T-helper 17 cell (primary cell): ENCODE results near the gene LRP3. TPM values are rescaled to one million over a fixed set of nuclear protein-coding genes. Genes with fewer than 3 reads are reported as not detected.
"Not testable (repeated sequence)": the region's sequence is repeated elsewhere in the genome, so short reads cannot be mapped to it uniquely, and the experiment has no call there.

Source experiments
- ATAC-seq: fragments of 150-1000 bp; cut with Tn5 transposase; 2 replicates; pipeline ENCODE4 v1.10.0; 2021; ENCODE audit warnings: mild to moderate bottlenecking, moderate library complexity
- DNase-seq, 3 donors: peaks; one replicate each; pipeline versions ENCODE4 v3.0.0 to v3.0.0-alpha.2; 2020 to 2021
- H3K9me3 ChIP-seq: one replicate; pipeline ENCODE4 v1.7.0; 2013; ENCODE audit warnings: low read length, mild to moderate bottlenecking; ENCODE audit not compliant: control insufficient read depth, poor library complexity, severe bottlenecking
- H3K27ac Mint-ChIP-seq: one replicate; pipeline ENCODE4 v1.8.0; 2022; ENCODE audit warnings: mild to moderate bottlenecking, moderate library complexity, mixed read lengths
- H3K27me3 Mint-ChIP-seq: one replicate; pipeline ENCODE4 v1.8.0; 2022; ENCODE audit warnings: mixed read lengths
- H3K36me3 Mint-ChIP-seq: one replicate; pipeline ENCODE4 v1.8.0; 2022; ENCODE audit warnings: low read depth, mixed read lengths
- H3K4me1 Mint-ChIP-seq: one replicate; pipeline ENCODE4 v1.8.0; 2022; ENCODE audit warnings: mild to moderate bottlenecking, mixed read lengths
- H3K4me3 Mint-ChIP-seq: one replicate; pipeline ENCODE4 v1.8.0; 2022; ENCODE audit warnings: mild to moderate bottlenecking, moderate library complexity, mixed read lengths
- total RNA-seq, 4 donors: library from RNA in 2 of 4; stranded (reverse) in 2 of 4; gene quantifications; one replicate each; pipeline ENCODE4 v1.2.3 and lab custom pipeline; 2022 to 2026

The LRP3 gene
- total RNA-seq, 2 donors from 2014 or later = 0.52 TPM; not detected in 1

GRCh38 chr19:33208371-33208895 lies 14.3 kb downstream of the LRP3 start:
- ATAC-seq = no peak
- no peaks in the 10 kb centered on the region for H3K36me3 Mint-ChIP-seq
- no peaks in the 10 kb centered on the region for H3K9me3 ChIP-seq
- no peak for DNase-seq
- H3K4me3 Mint-ChIP-seq = no peak overlapping the region
- no peaks in the 10 kb centered on the region for H3K4me1 Mint-ChIP-seq
- H3K27ac Mint-ChIP-seq = no peak overlapping the region
- no peaks in the 10 kb centered on the region for H3K27me3 Mint-ChIP-seq

- no peak for DNase-seq
- Mint-ChIP-seq H3K4me1 (no peaks in the 10 kb centered on the region), H3K27ac (no peak overlapping the region), H3K36me3 (no peaks in the 10 kb centered on the region), H3K4me3 (no peak overlapping the region), H3K27me3 (peaks cover 4% of the 10 kb centered on the region)
- no peaks in the 10 kb centered on the region for H3K9me3 ChIP-seq
- ATAC-seq = no peak
These were observed 15.0 kb downstream of the LRP3 start for GRCh38 chr19:33208904-33209849.

GRCh38 chr19:33209850-33210230 lies 15.7 kb downstream of the LRP3 start:
- not testable (repeated sequence) for ATAC-seq, H3K4me3 Mint-ChIP-seq, H3K4me1 Mint-ChIP-seq, H3K27ac Mint-ChIP-seq, H3K36me3 Mint-ChIP-seq, DNase-seq, H3K27me3 Mint-ChIP-seq, H3K9me3 ChIP-seq

- Mint-ChIP-seq H3K4me1 (no peaks in the 10 kb centered on the region), H3K27ac (no peak overlapping the region), H3K27me3 (peaks cover 10% of the 10 kb centered on the region), H3K4me3 (no peak overlapping the region), H3K36me3 (no peaks in the 10 kb centered on the region)
- DNase-seq (no peak), ATAC-seq (no peak)
- H3K9me3 ChIP-seq = no peaks in the 10 kb centered on the region
These were observed 16.3 kb downstream of the LRP3 start for GRCh38 chr19:33210266-33210940.

- DNase-seq = no peak
- no peaks in the 10 kb centered on the region for H3K36me3 Mint-ChIP-seq
These were observed 17.8 kb downstream of the LRP3 start for GRCh38 chr19:33211794-33212435.

GRCh38 chr19:33212436-33213172 lies 18.5 kb downstream of the LRP3 start:
- Mint-ChIP-seq H3K27me3 (peaks cover 10% of the 10 kb centered on the region), H3K4me3 (no peak overlapping the region), H3K36me3 (no peaks in the 10 kb centered on the region), H3K4me1 (peaks cover 2% of the 10 kb centered on the region), H3K27ac (no peak overlapping the region)
- ATAC-seq (no peak), DNase-seq (no peak)
- H3K9me3 ChIP-seq = no peaks in the 10 kb centered on the region

More at GRCh38 chr19:33211794-33212435, 17.8 kb downstream of the LRP3 start:
- ATAC-seq = no peak
- Mint-ChIP-seq H3K4me1 (peaks cover 2% of the 10 kb centered on the region), H3K4me3 (no peak overlapping the region), H3K27ac (no peak overlapping the region), H3K27me3 (peaks cover 10% of the 10 kb centered on the region)
- H3K9me3 ChIP-seq = no peaks in the 10 kb centered on the region

- H3K27me3 Mint-ChIP-seq = peaks cover 10% of the 10 kb centered on the region
- H3K4me1 Mint-ChIP-seq = peaks cover 2% of the 10 kb centered on the region
- no peak for DNase-seq
- no peaks in the 10 kb centered on the region for H3K9me3 ChIP-seq
- no peak overlapping the region for H3K27ac Mint-ChIP-seq
- no peak for ATAC-seq
- H3K36me3 Mint-ChIP-seq = no peaks in the 10 kb centered on the region
- no peak overlapping the region for H3K4me3 Mint-ChIP-seq
These were observed 20.5 kb downstream of the LRP3 start for GRCh38 chr19:33214596-33214995.

GRCh38 chr19:33215438-33216197 lies 21.5 kb downstream of the LRP3 start:
- ATAC-seq (no peak), DNase-seq (no peak)
- no peaks in the 10 kb centered on the region for H3K36me3 Mint-ChIP-seq
- peaks cover 6% of the 10 kb centered on the region for H3K4me1 Mint-ChIP-seq
- H3K9me3 ChIP-seq = no peaks in the 10 kb centered on the region
- H3K27ac Mint-ChIP-seq = no peak overlapping the region
- H3K4me3 Mint-ChIP-seq = no peak overlapping the region
- peaks cover 18% of the 10 kb centered on the region for H3K27me3 Mint-ChIP-seq

- no peaks in the 10 kb centered on the region for H3K9me3 ChIP-seq
- DNase-seq (no peak), ATAC-seq (no peak)
- H3K4me3 Mint-ChIP-seq = no peak overlapping the region
- H3K27ac Mint-ChIP-seq = no peak overlapping the region
- H3K4me1 Mint-ChIP-seq = peaks cover 6% of the 10 kb centered on the region
- peaks cover 25% of the 10 kb centered on the region for H3K27me3 Mint-ChIP-seq
- H3K36me3 Mint-ChIP-seq = no peaks in the 10 kb centered on the region
These were observed 22.2 kb downstream of the LRP3 start for GRCh38 chr19:33216198-33216830.

- DNase-seq (no peak), ATAC-seq (no peak)
- Mint-ChIP-seq H3K36me3 (no peaks in the 10 kb centered on the region), H3K27me3 (peaks cover 35% of the 10 kb centered on the region), H3K4me3 (no peak overlapping the region), H3K27ac (no peak overlapping the region), H3K4me1 (peaks cover 6% of the 10 kb centered on the region)
- H3K9me3 ChIP-seq = no peaks in the 10 kb centered on the region
These were observed 23.8 kb downstream of the LRP3 start for GRCh38 chr19:33217881-33218280.

GRCh38 chr19:33219261-33219815 lies 25.2 kb downstream of the LRP3 start:
- H3K27ac Mint-ChIP-seq = no peak overlapping the region
- H3K27me3 Mint-ChIP-seq = peaks cover 36% of the 10 kb centered on the region
- H3K36me3 Mint-ChIP-seq = no peaks in the 10 kb centered on the region
- no peaks in the 10 kb centered on the region for H3K9me3 ChIP-seq
- no peak for ATAC-seq
- no peak for DNase-seq
- peaks cover 6% of the 10 kb centered on the region for H3K4me1 Mint-ChIP-seq
- H3K4me3 Mint-ChIP-seq = no peak overlapping the region
